ENCODE measurements around the gene DCST2. TPM values are rescaled to one million over a fixed set of nuclear protein-coding genes. Genes with fewer than 3 reads are reported as not detected.
"Not testable (repeated sequence)": the region's sequence is repeated elsewhere in the genome, so short reads cannot be mapped to it uniquely, and the experiment has no call there.

DCST2 gene
- polyA plus RNA-seq, 4 donors = 1.9 to 27.1 (median 10.6) TPM

GRCh38 chr1:154990276-154990675 lies 43.3 kb downstream of the DCST2 start:
- WGBS, 3 donors = 87 to 97% (median 93%) methylated on average over 8 of the region's 8 CpGs
- Histone ChIP-seq H3K27ac (ENCODE audit: low read depth in 1 of 3, low read length in 2 of 3) (no peak overlapping the region), H3K27me3 (ENCODE audit: control insufficient read depth in 3 of 3, insufficient read depth in 3 of 3, low read length in 3 of 3) (no peaks in the 10 kb centered on the region), H3K36me3 (ENCODE audit: control insufficient read depth in 3 of 3, insufficient read depth in 2 of 3, low read depth in 1 of 3, low read length in 3 of 3) (peaks cover 5 to 63% (median 8%) of the 10 kb centered on the region in 3 donors), H3K4me3 (ENCODE audit: low read depth in 1 of 3, low read length in 3 of 3) (no peak overlapping the region), H3K9me3 (ENCODE audit: control insufficient read depth in 2 of 2, insufficient read depth in 1 of 2, low read depth in 1 of 2, low read length in 1 of 2) (no peaks in the 10 kb centered on the region), H3K4me1 (ENCODE audit: control insufficient read depth in 3 of 3, insufficient read depth in 2 of 3, low read depth in 1 of 3, low read length in 2 of 3) (peaks cover 0 to 16% (median 2%) of the 10 kb centered on the region in 3 donors)
- FAIRE-seq (no peak), DNase-seq (no peak)

- Histone ChIP-seq H3K4me3 (ENCODE audit: low read depth in 1 of 3, low read length in 3 of 3) (no peak overlapping the region), H3K4me1 (ENCODE audit: control insufficient read depth in 3 of 3, insufficient read depth in 2 of 3, low read depth in 1 of 3, low read length in 2 of 3) (peaks cover 0 to 11% (median 2%) of the 10 kb centered on the region in 3 donors), H3K9me3 (ENCODE audit: control insufficient read depth in 2 of 2, insufficient read depth in 1 of 2, low read depth in 1 of 2, low read length in 1 of 2) (no peaks in the 10 kb centered on the region), H3K27me3 (ENCODE audit: control insufficient read depth in 3 of 3, insufficient read depth in 3 of 3, low read length in 3 of 3) (no peaks in the 10 kb centered on the region), H3K27ac (ENCODE audit: low read depth in 1 of 3, low read length in 2 of 3) (no peak overlapping the region), H3K36me3 (ENCODE audit: control insufficient read depth in 3 of 3, insufficient read depth in 2 of 3, low read depth in 1 of 3, low read length in 3 of 3) (peaks cover 5 to 65% (median 8%) of the 10 kb centered on the region in 3 donors)
- FAIRE-seq (no peak), DNase-seq (peak in 1 of 2 donors; percentile 73)
- WGBS, 3 donors = 52 to 78% (median 72%) methylated on average over 3 of the region's 3 CpGs
Measured at GRCh38 chr1:154989195-154989860, 44.3 kb downstream of the DCST2 start.

GRCh38 chr1:154988058-154988954 lies 45.3 kb downstream of the DCST2 start:
- DNase-seq (no peak), FAIRE-seq (no peak)
- H3K4me3 ChIP-seq (ENCODE audit: low read depth in 1 of 3, low read length in 3 of 3) = no peak overlapping the region
- H3K27me3 ChIP-seq (ENCODE audit: control insufficient read depth in 3 of 3, insufficient read depth in 3 of 3, low read length in 3 of 3) = no peaks in the 10 kb centered on the region
- H3K9me3 ChIP-seq (ENCODE audit: control insufficient read depth in 2 of 2, insufficient read depth in 1 of 2, low read depth in 1 of 2, low read length in 1 of 2) = no peaks in the 10 kb centered on the region
- 86 to 93% (median 88%) methylated on average over 17 of the region's 17 CpGs for WGBS, 3 donors
- peaks cover 2 to 15% (median 5%) of the 10 kb centered on the region in 3 donors for H3K4me1 ChIP-seq (ENCODE audit: control insufficient read depth in 3 of 3, insufficient read depth in 2 of 3, low read depth in 1 of 3, low read length in 2 of 3)
- peaks cover 5 to 61% (median 8%) of the 10 kb centered on the region in 3 donors for H3K36me3 ChIP-seq (ENCODE audit: control insufficient read depth in 3 of 3, insufficient read depth in 2 of 3, low read depth in 1 of 3, low read length in 3 of 3)
- peak overlapping the region in 1 of 3 donors; percentile 45 for H3K27ac ChIP-seq (ENCODE audit: low read depth in 1 of 3, low read length in 2 of 3)

GRCh38 chr1:154987326-154987725 lies 46.3 kb downstream of the DCST2 start:
- Histone ChIP-seq H3K4me1 (ENCODE audit: control insufficient read depth in 3 of 3, insufficient read depth in 2 of 3, low read depth in 1 of 3, low read length in 2 of 3) (peaks cover 2 to 20% (median 5%) of the 10 kb centered on the region in 3 donors), H3K9me3 (ENCODE audit: control insufficient read depth in 2 of 2, insufficient read depth in 1 of 2, low read depth in 1 of 2, low read length in 1 of 2) (no peaks in the 10 kb centered on the region), H3K27ac (ENCODE audit: low read depth in 1 of 3, low read length in 2 of 3) (no peak overlapping the region), H3K27me3 (ENCODE audit: control insufficient read depth in 3 of 3, insufficient read depth in 3 of 3, low read length in 3 of 3) (no peaks in the 10 kb centered on the region), H3K36me3 (ENCODE audit: control insufficient read depth in 3 of 3, insufficient read depth in 2 of 3, low read depth in 1 of 3, low read length in 3 of 3) (peaks cover 5 to 53% (median 5%) of the 10 kb centered on the region in 3 donors), H3K4me3 (ENCODE audit: low read depth in 1 of 3, low read length in 3 of 3) (no peak overlapping the region)
- 62 to 79% (median 69%) methylated on average over 6 of the region's 6 CpGs for WGBS, 3 donors
- DNase-seq (no peak), FAIRE-seq (no peak)

- Histone ChIP-seq H3K4me1 (ENCODE audit: control insufficient read depth in 3 of 3, insufficient read depth in 2 of 3, low read depth in 1 of 3, low read length in 2 of 3) (peaks cover 2 to 20% (median 5%) of the 10 kb centered on the region in 3 donors), H3K36me3 (ENCODE audit: control insufficient read depth in 3 of 3, insufficient read depth in 2 of 3, low read depth in 1 of 3, low read length in 3 of 3) (peaks cover 5 to 52% (median 5%) of the 10 kb centered on the region in 3 donors)
- H3K27me3 ChIP-seq (ENCODE audit: control insufficient read depth in 3 of 3, insufficient read depth in 3 of 3, low read length in 3 of 3); DNase-seq; H3K4me3 ChIP-seq (ENCODE audit: low read depth in 1 of 3, low read length in 3 of 3); H3K9me3 ChIP-seq (ENCODE audit: control insufficient read depth in 2 of 2, insufficient read depth in 1 of 2, low read depth in 1 of 2, low read length in 1 of 2); H3K27ac ChIP-seq (ENCODE audit: low read depth in 1 of 3, low read length in 2 of 3); FAIRE-seq: not testable (repeated sequence)
- 88 to 93% (median 91%) methylated on average over 4 of the region's 4 CpGs for WGBS, 3 donors
Measured at GRCh38 chr1:154986736-154987135, 46.8 kb downstream of the DCST2 start.

GRCh38 chr1:154983776-154984466 lies 49.7 kb downstream of the DCST2 start:
- 14 to 19% (median 16%) methylated on average over 17 of the region's 17 CpGs for WGBS, 3 donors
- peak overlapping the region; percentile 81 to 85 (median 85) for H3K4me3 ChIP-seq (ENCODE audit: low read depth in 1 of 3, low read length in 3 of 3)
- H3K27me3 ChIP-seq (ENCODE audit: control insufficient read depth in 3 of 3, insufficient read depth in 3 of 3, low read length in 3 of 3) = no peaks in the 10 kb centered on the region
- H3K4me1 ChIP-seq (ENCODE audit: control insufficient read depth in 3 of 3, insufficient read depth in 2 of 3, low read depth in 1 of 3, low read length in 2 of 3) = peaks cover 0 to 12% (median 5%) of the 10 kb centered on the region in 3 donors
- DNase-seq (no peak), FAIRE-seq (no peak)
- peaks cover 0 to 38% (median 0%) of the 10 kb centered on the region in 3 donors for H3K36me3 ChIP-seq (ENCODE audit: control insufficient read depth in 3 of 3, insufficient read depth in 2 of 3, low read depth in 1 of 3, low read length in 3 of 3)
- H3K9me3 ChIP-seq (ENCODE audit: control insufficient read depth in 2 of 2, insufficient read depth in 1 of 2, low read depth in 1 of 2, low read length in 1 of 2) = no peaks in the 10 kb centered on the region
- peak overlapping the region; percentile 27 to 74 (median 54) for H3K27ac ChIP-seq (ENCODE audit: low read depth in 1 of 3, low read length in 2 of 3)

GRCh38 chr1:154982897-154983648 lies 50.5 kb downstream of the DCST2 start, which contains the start of gene FLAD1:
TSS of gene FLAD1 (plus strand) at chr1:154983344. CDS start at chr1:154983695, 351 bp downstream.
- no peak for FAIRE-seq
- 0 to 1% (median 1%) methylated on average over 26 of the region's 26 CpGs for WGBS, 3 donors

More at GRCh38 chr1:154982897-154983648, 50.5 kb downstream of the DCST2 start, which contains the start of gene FLAD1:
- no peaks in the 10 kb centered on the region for H3K9me3 ChIP-seq (ENCODE audit: control insufficient read depth in 2 of 2, insufficient read depth in 1 of 2, low read depth in 1 of 2, low read length in 1 of 2)
- H3K27me3 ChIP-seq (ENCODE audit: control insufficient read depth in 3 of 3, insufficient read depth in 3 of 3, low read length in 3 of 3) = no peaks in the 10 kb centered on the region
- peak; percentile 99 to 100 for DNase-seq
- peaks cover 0 to 8% (median 5%) of the 10 kb centered on the region in 3 donors for H3K4me1 ChIP-seq (ENCODE audit: control insufficient read depth in 3 of 3, insufficient read depth in 2 of 3, low read depth in 1 of 3, low read length in 2 of 3)
- H3K4me3 ChIP-seq (ENCODE audit: low read depth in 1 of 3, low read length in 3 of 3) = peak within 1 kb of the TSS; percentile 81 to 85 (median 85)
- peak within 1 kb of the TSS; percentile 27 to 74 (median 54) for H3K27ac ChIP-seq (ENCODE audit: low read depth in 1 of 3, low read length in 2 of 3)
- H3K36me3 ChIP-seq (ENCODE audit: control insufficient read depth in 3 of 3, insufficient read depth in 2 of 3, low read depth in 1 of 3, low read length in 3 of 3) = peaks cover 0 to 29% (median 2%) of the 10 kb centered on the region in 3 donors

Data from small intestine (tissue), 7 donors.